HEK293T (cell line): ENCODE measurements around the gene MARCKS.

ENCODE experiments used
- ARNT ChIP-seq: fragments of 450-650 bp; IDR thresholded peaks from 2 replicates; pipeline ENCODE4 v1.6.1; 2017; ENCODE audit warnings: mild to moderate bottlenecking
- BHLHE40 ChIP-seq: fragments of 450-650 bp; IDR thresholded peaks from 2 replicates; pipeline ENCODE4 v1.6.1; 2016; ENCODE audit warnings: mild to moderate bottlenecking, moderate library complexity, borderline replicate concordance
- CTBP1 ChIP-seq: fragments of 450-650 bp; IDR thresholded peaks from 2 replicates; pipeline ENCODE4 v1.6.1; 2016; ENCODE audit warnings: borderline replicate concordance
- FOXA1 ChIP-seq: fragments of 450-650 bp; IDR thresholded peaks from 2 replicates; pipeline ENCODE4 v1.6.1; 2016; ENCODE audit warnings: mild to moderate bottlenecking
- FOXK2 ChIP-seq: fragments of 450-650 bp; IDR thresholded peaks from 2 replicates; pipeline ENCODE4 v1.6.1; 2016; ENCODE audit warnings: mild to moderate bottlenecking
- FOXM1 ChIP-seq: fragments of 450-650 bp; IDR thresholded peaks from 2 replicates; pipeline ENCODE4 v1.6.1; 2017; ENCODE audit warnings: mild to moderate bottlenecking, borderline replicate concordance
- HDGF ChIP-seq: fragments of 450-650 bp; IDR thresholded peaks from 2 replicates; pipeline ENCODE4 v1.6.1; 2017; ENCODE audit warnings: antibody characterized with exemption, borderline replicate concordance
- L3MBTL2 ChIP-seq: fragments of 450-650 bp; conservative IDR thresholded peaks from 2 replicates; pipeline ENCODE4 v1.6.1; 2016; ENCODE audit warnings: mild to moderate bottlenecking
- LEF1 ChIP-seq: fragments of 450-650 bp; IDR thresholded peaks from 2 replicates; pipeline ENCODE4 v1.6.1; 2017; ENCODE audit warnings: mild to moderate bottlenecking, borderline replicate concordance
- NFRKB ChIP-seq: fragments of 450-650 bp; IDR thresholded peaks from 2 replicates; pipeline ENCODE4 v1.6.1; 2016; ENCODE audit warnings: mild to moderate bottlenecking, moderate library complexity
- SP1 ChIP-seq: fragments of 450-650 bp; IDR thresholded peaks from 2 replicates; pipeline ENCODE4 v1.6.1; 2017
- SUZ12 ChIP-seq: fragments of 450-650 bp; IDR thresholded peaks from 2 replicates; pipeline ENCODE4 v1.6.1; 2016; ENCODE audit warnings: mild to moderate bottlenecking
- TF ChIP-seq, protein P1 (sequence below): fragments of 450-650 bp; IDR thresholded peaks from 2 replicates; pipeline ENCODE4 v1.6.1; 2016

DNA sequence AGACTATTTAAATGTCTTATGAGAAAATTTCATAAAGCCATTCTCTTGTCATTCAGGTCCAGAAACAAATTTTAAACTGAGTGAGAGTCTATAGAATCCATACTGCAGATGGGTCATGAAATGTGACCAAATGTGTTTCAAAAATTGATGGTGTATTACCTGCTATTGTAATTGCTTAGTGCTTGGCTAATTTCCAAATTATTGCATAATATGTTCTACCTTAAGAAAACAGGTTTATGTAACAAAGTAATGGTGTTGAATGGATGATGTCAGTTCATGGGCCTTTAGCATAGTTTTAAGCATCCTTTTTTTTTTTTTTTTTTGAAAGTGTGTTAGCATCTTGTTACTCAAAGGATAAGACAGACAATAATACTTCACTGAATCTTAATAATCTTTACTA lies 5.0 kb downstream of the MARCKS start:
- TF ChIP-seq HDGF (no peak), BHLHE40 (no peak), SP1 (no peak), ARNT (no peak), FOXA1 (no peak), NFRKB (no peak), LEF1 (no peak), FOXK2 (no peak), SUZ12 (no peak), FOXM1 (no peak), L3MBTL2 (no peak), CTBP1 (no peak)
- TF ChIP-seq, protein P1, sequence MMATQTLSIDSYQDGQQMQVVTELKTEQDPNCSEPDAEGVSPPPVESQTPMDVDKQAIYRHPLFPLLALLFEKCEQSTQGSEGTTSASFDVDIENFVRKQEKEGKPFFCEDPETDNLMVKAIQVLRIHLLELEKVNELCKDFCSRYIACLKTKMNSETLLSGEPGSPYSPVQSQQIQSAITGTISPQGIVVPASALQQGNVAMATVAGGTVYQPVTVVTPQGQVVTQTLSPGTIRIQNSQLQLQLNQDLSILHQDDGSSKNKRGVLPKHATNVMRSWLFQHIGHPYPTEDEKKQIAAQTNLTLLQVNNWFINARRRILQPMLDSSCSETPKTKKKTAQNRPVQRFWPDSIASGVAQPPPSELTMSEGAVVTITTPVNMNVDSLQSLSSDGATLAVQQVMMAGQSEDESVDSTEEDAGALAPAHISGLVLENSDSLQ = no peak
